CD4-positive, alpha-beta memory T cell (primary cell): Measurements from ENCODE around the gene PPP6R1. TPM values are rescaled to one million over a fixed set of nuclear protein-coding genes. Genes with fewer than 3 reads are reported as not detected.

Experiments used
- CTCF ChIA-PET: fragments of 350-600 bp; sonication (Branson Sonifier 250); formaldehyde crosslinking; loops from one replicate; lab custom pipeline; 2021; ENCODE audit warnings: inconsistent platforms; ENCODE audit not compliant: partially characterized antibody; lab: Charles Lee
- POLR2A ChIA-PET: fragments of 350-600 bp; sonication (Branson Sonifier 250); formaldehyde crosslinking; loops from one replicate; lab custom pipeline; 2021; ENCODE audit not compliant: partially characterized antibody; lab: Charles Lee
- DNase-seq, 5 donors: peaks; one replicate each; pipeline versions ENCODE4 v3.0.0 to v3.0.0-alpha.2; 2020 to 2022; ENCODE audit warnings: mixed read lengths in 1 of 5
- H3K27ac ChIP-seq: one replicate; pipeline ENCODE4 v1.7.0; 2013; ENCODE audit warnings: low read depth, low read length
- H3K27me3 ChIP-seq: 2 replicates; pipeline ENCODE4 v1.7.0; 2013; ENCODE audit warnings: mild to moderate bottlenecking, low read length, moderate library complexity; ENCODE audit not compliant: insufficient read depth
- H3K36me3 ChIP-seq: 2 replicates; pipeline ENCODE4 v1.7.0; 2013; ENCODE audit warnings: mild to moderate bottlenecking, low read length, moderate library complexity; ENCODE audit not compliant: insufficient read depth
- H3K4me1 ChIP-seq: 2 replicates; pipeline ENCODE4 v1.7.0; 2013; ENCODE audit warnings: mild to moderate bottlenecking, low read length, moderate library complexity; ENCODE audit not compliant: insufficient read depth
- H3K4me3 ChIP-seq, 2 donors: one replicate each; pipeline ENCODE4 v1.7.0; 2013; ENCODE audit warnings: low read length in 2 of 2, mild to moderate bottlenecking in 1 of 2
- H3K9me3 ChIP-seq, 2 donors: one replicate each; pipeline ENCODE4 v1.7.0; 2013; ENCODE audit warnings: low read length in 2 of 2, control low read depth in 1 of 2; ENCODE audit not compliant: control insufficient read depth in 1 of 2
- H3K27ac Mint-ChIP-seq, 7 donors: one replicate each; pipeline ENCODE4 v1.8.0; 2020 to 2021; ENCODE audit warnings: mixed read lengths in 7 of 7, mild to moderate bottlenecking in 6 of 7, inconsistent platforms in 3 of 7, moderate library complexity in 3 of 7
- H3K27me3 Mint-ChIP-seq, 2 donors: one replicate each; pipeline ENCODE4 v1.8.0; 2020 to 2021; ENCODE audit warnings: mixed read lengths in 2 of 2
- H3K36me3 Mint-ChIP-seq, 2 donors: one replicate each; pipeline ENCODE4 v1.8.0; 2020 to 2021; ENCODE audit warnings: mixed read lengths in 2 of 2, inconsistent platforms in 1 of 2, mild to moderate bottlenecking in 1 of 2
- H3K4me1 Mint-ChIP-seq, 4 donors: one replicate each; pipeline ENCODE4 v1.8.0; 2020 to 2021; ENCODE audit warnings: mixed read lengths in 4 of 4, mild to moderate bottlenecking in 1 of 4
- H3K4me3 Mint-ChIP-seq, 8 donors: one replicate each; pipeline ENCODE4 v1.8.0; 2020 to 2021; ENCODE audit warnings: mixed read lengths in 8 of 8, mild to moderate bottlenecking in 7 of 8, moderate library complexity in 6 of 8, inconsistent platforms in 3 of 8
- H3K9me3 Mint-ChIP-seq, 8 donors: one replicate each; pipeline ENCODE4 v1.8.0; 2020 to 2021; ENCODE audit warnings: mixed read lengths in 8 of 8, mild to moderate bottlenecking in 5 of 8, inconsistent platforms in 3 of 8, moderate library complexity in 1 of 8
- intact Hi-C: fragments of 100-400 bp; cut with micrococcal nuclease; formaldehyde crosslinking; loops from one replicate; pipeline ENCODE4 v1.15.1; 2023
- polyA plus RNA-seq, 2 donors: library from polyadenylated mRNA; unstranded; fragments of 300-500 nt; fragmentation: Illumina TruSeq; gene quantifications; one replicate each; pipeline ENCODE4 v1.2.3, GENCODE V29; 2021
- total RNA-seq, 2 experiments: library from RNA; stranded (reverse); gene quantifications; one replicate each; pipeline ENCODE4 v1.2.3, GENCODE V29; 2021

Gene PPP6R1
- total and polyA plus RNA-seq, 4 experiments from 2014 or later = 22.9 to 162 (median 134) TPM

DNA sequence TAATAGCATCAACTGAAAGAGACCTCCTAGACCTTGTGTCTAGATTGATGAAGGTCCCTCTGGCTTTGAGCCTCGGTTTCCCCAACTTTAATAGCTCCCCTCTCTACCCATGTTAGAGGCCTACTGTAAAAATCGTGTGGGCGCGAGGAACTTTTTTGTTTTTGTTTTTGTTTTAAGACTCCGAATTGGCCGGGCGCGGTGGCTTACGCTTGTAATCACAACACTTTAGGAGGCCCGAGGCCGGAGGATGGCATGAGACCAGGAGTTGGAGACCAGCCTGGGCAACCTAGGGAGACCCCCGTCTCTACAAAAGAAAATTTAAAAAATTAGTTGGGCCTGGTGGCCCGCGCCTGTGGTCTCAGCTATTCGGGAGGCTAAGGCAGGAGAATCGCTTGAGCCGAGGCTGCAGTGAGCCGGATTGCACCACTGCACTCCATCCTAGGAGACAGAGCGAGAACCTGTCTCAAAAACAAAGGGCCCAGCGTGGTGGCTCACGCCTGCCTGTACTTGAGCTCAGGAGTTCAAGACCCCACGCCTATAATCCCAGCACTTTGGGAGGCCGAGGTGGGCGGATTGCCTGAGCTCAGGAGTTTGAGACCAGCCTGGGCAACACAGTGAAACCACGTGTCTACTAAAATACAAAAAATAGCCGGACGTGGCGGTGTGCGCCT lies 858 bp upstream of the PPP6R1 start:
- POLR2A ChIA-PET = interaction anchor here (0.8 to 9.5 kb wide), 31 partner anchors 9 to 1392 kb away, joined by 3 to 199 read pairs (median 5); partner anchors contain the start of genes BRSK1, FIZ1, HSPBP1 and KMT5C
- H3K27me3 Mint-ChIP-seq = peaks cover 0 to 2% of the 10 kb centered on the region in 2 donors
- no peaks in the 10 kb centered on the region for H3K9me3 ChIP-seq
- peaks cover 9 to 27% of the 10 kb centered on the region in 2 donors for H3K36me3 Mint-ChIP-seq
- no peak for DNase-seq
- H3K27me3 ChIP-seq = no peaks in the 10 kb centered on the region
- intact Hi-C loops = loop anchor here (1.0 to 10.0 kb wide), 11 partner anchors 21 to 395 kb away; partner anchors contain the start of genes FIZ1, HSPBP1, KMT5C and PPP1R12C
- peak overlapping the region; percentile 89 to 98 (median 92) for H3K4me3 Mint-ChIP-seq
- peaks cover 0 to 2% (median 0%) of the 10 kb centered on the region in 8 donors for H3K9me3 Mint-ChIP-seq
- no peaks in the 10 kb centered on the region for H3K36me3 ChIP-seq
- H3K4me1 Mint-ChIP-seq = peaks cover 22 to 44% (median 33%) of the 10 kb centered on the region in 4 donors
- peak overlapping the region; percentile 92 for H3K27ac ChIP-seq
- CTCF ChIA-PET = interaction anchor here (1.1 to 3.1 kb wide), 8 partner anchors 20 to 208 kb away, joined by 3 to 20 read pairs (median 4); partner anchors contain the start of genes HSPBP1 and TMEM238
- H3K27ac Mint-ChIP-seq = peak overlapping the region; percentile 94 to 100 (median 99)
- H3K4me1 ChIP-seq = peaks cover 39% of the 10 kb centered on the region
- peak overlapping the region; percentile 20 to 77 for H3K4me3 ChIP-seq

- peaks cover 0 to 2% of the 10 kb centered on the region in 2 donors for H3K27me3 Mint-ChIP-seq
- CTCF ChIA-PET = interaction anchor here (1.4 to 1.8 kb wide), 2 partner anchors 34 kb away, joined by 6 to 20 read pairs; no protein-coding TSS in a partner anchor
- peaks cover 8 to 37% of the 10 kb centered on the region in 2 donors for H3K36me3 Mint-ChIP-seq
- H3K36me3 ChIP-seq = no peaks in the 10 kb centered on the region
- H3K27ac ChIP-seq = peak overlapping the region; percentile 92
- H3K4me3 Mint-ChIP-seq = peak overlapping the region; percentile 89 to 98 (median 92)
- H3K9me3 Mint-ChIP-seq = peaks cover 0 to 2% (median 0%) of the 10 kb centered on the region in 8 donors
- H3K4me1 ChIP-seq = peaks cover 49% of the 10 kb centered on the region
- no peaks in the 10 kb centered on the region for H3K27me3 ChIP-seq
- POLR2A ChIA-PET = interaction anchor here (0.9 to 9.5 kb wide), 17 partner anchors 8 to 1391 kb away, joined by 3 to 199 read pairs (median 6); partner anchors contain the start of genes BRSK1, HSPBP1, KMT5C and MYADM
- H3K9me3 ChIP-seq = no peaks in the 10 kb centered on the region
- H3K4me3 ChIP-seq = peak overlapping the region in 1 of 2 donors; percentile 92
- DNase-seq = peak in 1 of 5 donors; percentile 32
- intact Hi-C loops = loop anchor here (2.0 to 10.0 kb wide), 4 partner anchors 36 to 376 kb away; partner anchors contain the start of gene PPP1R12C
- peaks cover 27 to 55% (median 43%) of the 10 kb centered on the region in 4 donors for H3K4me1 Mint-ChIP-seq
- H3K27ac Mint-ChIP-seq = peak overlapping the region in 5 of 7 donors; percentile 97 to 100 (median 99)
These were observed 365 bp downstream of the PPP6R1 start for GRCh38 chr19:55258476-55258827.

DNA sequence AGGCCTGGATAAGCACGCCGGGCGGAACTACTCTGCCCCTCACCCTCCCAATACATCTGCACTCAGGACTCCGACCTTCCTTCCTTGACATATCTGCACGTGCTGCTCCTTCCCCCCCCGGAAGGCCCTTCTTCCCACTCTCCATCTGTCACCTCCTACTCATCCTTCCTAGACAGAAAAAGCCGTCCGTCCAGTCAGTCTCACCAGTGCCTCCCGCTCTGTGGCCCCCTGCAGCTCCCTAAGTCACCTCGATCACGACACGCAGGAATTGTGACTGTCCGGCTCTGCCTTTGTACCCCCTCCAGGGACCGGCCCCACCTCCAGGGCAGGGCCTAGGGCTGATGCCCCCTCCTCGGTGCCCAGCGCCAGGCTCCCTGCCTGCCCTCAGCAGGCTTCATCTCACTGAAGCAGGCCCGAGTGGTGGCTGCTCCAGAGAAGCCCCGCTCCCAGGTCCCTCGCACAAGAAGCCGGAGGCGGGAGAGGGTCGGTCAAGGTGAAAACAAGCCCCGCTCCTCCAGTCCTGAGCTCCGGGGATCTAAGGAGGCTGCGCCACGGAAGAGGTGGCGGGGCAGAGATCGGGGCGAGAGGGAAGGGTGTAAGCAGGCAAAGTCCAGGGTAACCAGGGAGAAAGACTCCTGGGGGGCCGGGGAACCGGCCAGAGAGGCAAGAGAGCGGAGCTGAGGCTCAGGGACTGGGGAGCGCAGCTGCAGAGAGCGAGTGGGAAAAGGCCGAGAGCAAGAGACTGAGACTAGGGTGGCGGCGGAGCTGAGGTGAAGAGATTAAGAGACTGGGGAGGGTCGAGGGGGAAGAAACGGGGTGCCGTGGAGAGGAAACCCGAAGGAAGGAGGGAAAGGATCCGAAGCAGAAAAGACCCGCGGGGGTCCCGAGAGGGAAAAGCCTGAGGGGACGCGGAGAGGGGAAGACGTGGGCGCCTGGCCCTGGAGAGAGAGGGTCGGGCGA lies 1.1 kb downstream of the PPP6R1 start:
- Mint-ChIP-seq H3K27me3 (peaks cover 0 to 2% of the 10 kb centered on the region in 2 donors), H3K4me1 (peaks cover 29 to 63% (median 49%) of the 10 kb centered on the region in 4 donors), H3K36me3 (peaks cover 1 to 37% of the 10 kb centered on the region in 2 donors), H3K4me3 (peak overlapping the region; percentile 93 to 100 (median 98)), H3K9me3 (peaks cover 0 to 2% (median 0%) of the 10 kb centered on the region in 8 donors), H3K27ac (peak overlapping the region; percentile 95 to 99 (median 99))
- CTCF ChIA-PET = interaction anchor here (0.6 to 1.8 kb wide), 3 partner anchors 35 to 246 kb away, joined by 3 to 6 read pairs (median 6); no protein-coding TSS in a partner anchor
- intact Hi-C loops = loop anchor here (2.0 to 10.0 kb wide), 4 partner anchors 35 to 377 kb away; partner anchors contain the start of gene PPP1R12C
- H3K27ac ChIP-seq = peak overlapping the region; percentile 92
- no peaks in the 10 kb centered on the region for H3K9me3 ChIP-seq
- POLR2A ChIA-PET = interaction anchor here (1.0 to 9.5 kb wide), 8 partner anchors 14 to 369 kb away, joined by 3 to 199 read pairs (median 22); partner anchors contain the start of genes BRSK1, HSPBP1, KMT5C and RDH13
- H3K27me3 ChIP-seq = no peaks in the 10 kb centered on the region
- H3K36me3 ChIP-seq = no peaks in the 10 kb centered on the region
- H3K4me1 ChIP-seq = peaks cover 56% of the 10 kb centered on the region
- H3K4me3 ChIP-seq = peak overlapping the region; percentile 79 to 92
- peak; percentile 25 to 49 (median 35) for DNase-seq

DNA sequence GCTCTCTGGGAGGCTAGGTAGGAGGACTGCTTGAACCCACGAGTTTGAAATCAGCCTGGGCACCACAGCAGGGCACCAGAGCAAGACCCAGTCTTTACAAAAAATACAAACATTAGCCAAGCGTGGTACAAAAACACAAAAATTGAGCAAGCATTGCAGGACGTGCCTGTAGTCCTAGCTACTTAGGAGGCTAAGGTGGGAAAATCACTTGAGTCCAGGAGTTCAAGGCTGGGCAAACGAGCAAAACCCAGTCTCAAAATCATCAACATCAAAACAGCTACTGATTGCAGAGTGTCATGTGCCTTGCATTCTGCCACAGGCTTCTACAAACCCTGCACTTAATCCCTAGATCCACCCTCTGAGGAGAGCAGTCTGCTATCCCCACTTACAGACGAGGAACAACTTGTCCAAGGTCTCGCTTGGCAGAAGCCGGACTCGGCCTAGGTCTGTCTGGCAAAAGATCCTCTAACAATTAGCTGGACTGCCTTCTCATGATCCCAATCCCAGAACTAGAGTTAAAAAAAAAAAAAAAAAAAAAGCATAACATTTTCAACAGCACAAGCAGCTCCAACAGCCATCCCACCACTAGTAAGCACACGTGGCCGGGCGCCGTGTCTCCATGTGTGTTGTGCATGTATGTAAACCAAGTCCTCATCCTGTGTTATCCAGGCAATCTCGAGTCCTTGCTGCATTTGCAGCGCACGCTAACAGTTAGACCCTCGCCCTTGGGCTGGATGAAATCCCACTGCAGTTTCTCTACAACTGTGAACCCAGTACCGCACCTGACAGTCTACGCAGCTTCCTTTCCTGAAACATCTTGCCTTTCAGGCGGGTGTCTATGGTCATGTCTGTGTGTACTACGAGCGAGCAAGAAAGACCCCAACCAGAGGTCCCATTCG lies 2.0 kb downstream of the PPP6R1 start:
- peak overlapping the region; percentile 79 to 92 for H3K4me3 ChIP-seq
- intact Hi-C loops = loop anchor here (5.0 to 10.0 kb wide), 3 partner anchors 35 to 378 kb away; partner anchors contain the start of gene PPP1R12C
- peaks cover 65% of the 10 kb centered on the region for H3K4me1 ChIP-seq
- peak overlapping the region; percentile 93 to 100 (median 98) for H3K4me3 Mint-ChIP-seq
- H3K27me3 Mint-ChIP-seq = peaks cover 0 to 2% of the 10 kb centered on the region in 2 donors
- H3K4me1 Mint-ChIP-seq = peaks cover 35 to 72% (median 55%) of the 10 kb centered on the region in 4 donors
- DNase-seq = peak in 2 of 5 donors; percentile 20 to 24
- peaks cover 0 to 2% (median 0%) of the 10 kb centered on the region in 8 donors for H3K9me3 Mint-ChIP-seq
- POLR2A ChIA-PET = interaction anchor here (1.5 to 9.5 kb wide), 8 partner anchors 10 to 343 kb away, joined by 4 to 199 read pairs (median 25); partner anchors contain the start of genes BRSK1, FIZ1, HSPBP1 and KMT5C
- CTCF ChIA-PET = interaction anchor here (0.6 to 2.7 kb wide), 5 partner anchors 35 to 247 kb away, joined by 3 to 17 read pairs (median 6); no protein-coding TSS in a partner anchor
- H3K36me3 ChIP-seq = no peaks in the 10 kb centered on the region
- H3K27me3 ChIP-seq = no peaks in the 10 kb centered on the region
- H3K36me3 Mint-ChIP-seq = peaks cover under 1 to 38% of the 10 kb centered on the region in 2 donors
- H3K27ac Mint-ChIP-seq = peak overlapping the region; percentile 95 to 99 (median 99)
- no peaks in the 10 kb centered on the region for H3K9me3 ChIP-seq
- H3K27ac ChIP-seq = peak overlapping the region; percentile 92

- peaks cover 75% of the 10 kb centered on the region for H3K4me1 ChIP-seq
- H3K4me1 Mint-ChIP-seq = peaks cover 44 to 82% (median 64%) of the 10 kb centered on the region in 4 donors
- peak overlapping the region; percentile 84 to 92 for H3K4me3 ChIP-seq
These were observed 3.0 kb downstream of the PPP6R1 start for GRCh38 chr19:55255618-55256423.

More at GRCh38 chr19:55255618-55256423, 3.0 kb downstream of the PPP6R1 start:
- H3K4me3 Mint-ChIP-seq = peak overlapping the region; percentile 93 to 100 (median 98)
- peaks cover 0 to 2% of the 10 kb centered on the region in 2 donors for H3K27me3 Mint-ChIP-seq
- POLR2A ChIA-PET = interaction anchor here (1.0 to 9.5 kb wide), 14 partner anchors 10 to 344 kb away, joined by 3 to 199 read pairs (median 10); partner anchors contain the start of genes BRSK1, FIZ1, HSPBP1 and ISOC2
- Histone ChIP-seq H3K9me3 (no peaks in the 10 kb centered on the region), H3K36me3 (no peaks in the 10 kb centered on the region), H3K27ac (peak overlapping the region; percentile 92), H3K27me3 (no peaks in the 10 kb centered on the region)
- intact Hi-C loops = loop anchor here (5.0 to 10.0 kb wide), 3 partner anchors 34 to 379 kb away; partner anchors contain the start of gene PPP1R12C
- peaks cover 7 to 45% of the 10 kb centered on the region in 2 donors for H3K36me3 Mint-ChIP-seq
- H3K27ac Mint-ChIP-seq = peak overlapping the region; percentile 95 to 99 (median 99)
- CTCF ChIA-PET = interaction anchor here (0.9 to 2.7 kb wide), 3 partner anchors 24 to 46 kb away, joined by 3 to 17 read pairs (median 5); partner anchors contain the start of gene HSPBP1
- DNase-seq = peak; percentile 35 to 72 (median 39)
- H3K9me3 Mint-ChIP-seq = peaks cover 0 to 2% (median 0%) of the 10 kb centered on the region in 8 donors
